Kidney (tissue), 14 donors: ENCODE data around the gene MCM3AP. TPM values are rescaled to one million over a fixed set of nuclear protein-coding genes. Genes with fewer than 3 reads are reported as not detected.
A peak's percentile ranks its signal among the peaks of the same experiment; 100 is the strongest.

ENCODE experiments used
- DNase-seq, 5 donors: peaks; one replicate each; pipeline ENCODE4 v3.0.0-alpha.2; 2013 to 2020
- FAIRE-seq: peaks from 2 replicates; lab custom pipeline; 2012; peaks lifted over from hg19 to GRCh38; lab: Jason Lieb, UNC
- H3K27ac ChIP-seq, 2 donors: one replicate each; pipeline ENCODE4 v1.7.0; 2013; ENCODE audit warnings: low read depth in 2 of 2, low read length in 2 of 2, inconsistent platforms in 1 of 2
- H3K27me3 ChIP-seq: one replicate; pipeline ENCODE4 v1.7.1; 2013; ENCODE audit warnings: low read length, inconsistent platforms; ENCODE audit not compliant: control insufficient read depth, insufficient read depth
- H3K36me3 ChIP-seq, 3 donors: one replicate each; pipeline versions ENCODE4 v1.7.0 to v1.7.1; 2013; ENCODE audit warnings: low read length in 3 of 3, control low read depth in 1 of 3, inconsistent platforms in 1 of 3; ENCODE audit not compliant: insufficient read depth in 3 of 3, control insufficient read depth in 2 of 3
- H3K4me1 ChIP-seq, 3 donors: one replicate each; pipeline versions ENCODE4 v1.7.0 to v1.7.1; 2013; ENCODE audit warnings: low read length in 3 of 3, inconsistent platforms in 1 of 3, low read depth in 1 of 3; ENCODE audit not compliant: control insufficient read depth in 2 of 3, insufficient read depth in 2 of 3
- H3K4me3 ChIP-seq, 3 donors: one replicate each; pipeline versions ENCODE4 v1.7.0 to v1.8.1; 2013; ENCODE audit warnings: low read length in 3 of 3, control low read depth in 1 of 3, inconsistent platforms in 1 of 3
- H3K9ac ChIP-seq, 3 donors: one replicate each; pipeline versions ENCODE4 v1.7.0 to v1.7.1; 2013; ENCODE audit warnings: low read length in 3 of 3, control low read depth in 1 of 3, inconsistent platforms in 1 of 3
- H3K9me3 ChIP-seq, 3 donors: one replicate each; pipeline versions ENCODE4 v1.7.0 to v1.7.1; 2013; ENCODE audit warnings: low read length in 3 of 3, control low read depth in 1 of 3, inconsistent platforms in 1 of 3; ENCODE audit not compliant: control insufficient read depth in 2 of 3, insufficient read depth in 1 of 3
- CTCF ChIP-seq: IDR thresholded peaks from 3 replicates; pipeline ENCODE4 v1.5.1; 2012; ENCODE audit warnings: mild to moderate bottlenecking, moderate library complexity, borderline replicate concordance; ENCODE audit not compliant: insufficient read depth; ENCODE audit errors: extremely low read depth
- intact Hi-C: fragments of 100-400 bp; cut with DNase I; formaldehyde crosslinking; loops from one replicate; pipeline ENCODE4 v1.11.1; 2022
- polyA plus RNA-seq: library from polyadenylated mRNA; stranded (reverse); fragments of 350-450 nt; fragmentation: Illumina TruSeq; extraction: RNeasy Lipid Tissue Mini Kit (QIAGEN cat#74804); gene quantifications from one replicate; pipeline ENCODE4 v1.2.3, GENCODE V29; 2014; ENCODE audit warnings: low read depth, low replicate concordance; ENCODE audit not compliant: insufficient read depth
- total RNA-seq: library from RNA; stranded (reverse); fragmentation: NEBNext Ultra II Directional; extraction: Animal tissue kit (Norgen Biotek cat#: 25700); gene quantifications from one replicate; pipeline ENCODE4 v1.2.1, GENCODE V29; 2021
- donor health status: control.
- donor health status: control.
- donor health status: control.
- donor health status: control.
- donor health status: control.
- donor health status: DM: yes; HTN: yes; CAD: no.
- donor health status: Normal renal cell carcinoma (clear cell type).

MCM3AP gene
- total and polyA plus RNA-seq, 2 donors from 2014 or later = 29.0 to 101 TPM

GRCh38 chr21:46187261-46187660 is 98.2 kb downstream of the MCM3AP start:
- Histone ChIP-seq H3K9ac (no peak overlapping the region), H3K27me3 (no peaks in the 10 kb centered on the region), H3K9me3 (no peaks in the 10 kb centered on the region), H3K27ac (no peak overlapping the region), H3K4me1 (peaks cover 0 to 4% (median 0%) of the 10 kb centered on the region in 3 donors), H3K4me3 (no peak overlapping the region), H3K36me3 (peaks cover 0 to 4% (median 0%) of the 10 kb centered on the region in 3 donors)
- intact Hi-C loops = no loop called here
- TF ChIP-seq CTCF = no peak
- DNase-seq (peak in 3 of 5 donors; percentile 27 to 52 (median 43)), FAIRE-seq (no peak)

GRCh38 chr21:46185716-46186115 is 99.7 kb downstream of the MCM3AP start:
- no peak for FAIRE-seq
- peak; percentile 40 to 76 (median 62) for DNase-seq

More at GRCh38 chr21:46185716-46186115, 99.7 kb downstream of the MCM3AP start:
- intact Hi-C loops = no loop called here
- H3K9ac ChIP-seq = peak overlapping the region in 1 of 3 donors; percentile 23
- no peak for TF ChIP-seq CTCF
- no peaks in the 10 kb centered on the region for H3K9me3 ChIP-seq
- no peak overlapping the region for H3K27ac ChIP-seq
- no peaks in the 10 kb centered on the region for H3K27me3 ChIP-seq
- H3K4me1 ChIP-seq = peaks cover 0 to 4% (median 0%) of the 10 kb centered on the region in 3 donors
- H3K36me3 ChIP-seq = no peaks in the 10 kb centered on the region
- peak overlapping the region in 2 of 3 donors; percentile 33 to 87 for H3K4me3 ChIP-seq

Other genes with a start within 250 kb of the MCM3AP start
- 174 TPM for gene COL6A2, start 187.5 kb downstream of the MCM3AP start, total RNA-seq
- gene COL6A2, start 187.5 kb downstream of the MCM3AP start, polyA plus RNA-seq = 52.4 TPM
- gene FTCD, start 130.0 kb downstream of the MCM3AP start, total RNA-seq = 51.6 TPM
- 273 TPM for gene FTCD, start 130.0 kb downstream of the MCM3AP start, polyA plus RNA-seq
- 8.7 TPM for gene SPATC1L, start 101.2 kb downstream of the MCM3AP start, total RNA-seq
- gene SPATC1L, start 101.2 kb downstream of the MCM3AP start, polyA plus RNA-seq = 3.7 TPM
- 24.6 TPM for gene LSS, start 56.8 kb downstream of the MCM3AP start, total RNA-seq
- 15.8 TPM for gene LSS, start 56.8 kb downstream of the MCM3AP start, polyA plus RNA-seq
- 17.5 TPM for gene YBEY, start 731 bp upstream of the MCM3AP start, total RNA-seq
- gene YBEY, start 731 bp upstream of the MCM3AP start, polyA plus RNA-seq = 29.6 TPM
- gene C21orf58, start 38.3 kb upstream of the MCM3AP start, total RNA-seq = 2.7 TPM
- gene C21orf58, start 38.3 kb upstream of the MCM3AP start, polyA plus RNA-seq = 0.67 TPM
- gene PCNT, start 38.5 kb upstream of the MCM3AP start, total RNA-seq = 26.1 TPM
- 4.2 TPM for gene PCNT, start 38.5 kb upstream of the MCM3AP start, polyA plus RNA-seq
- gene DIP2A, start 173.3 kb upstream of the MCM3AP start, total RNA-seq = 36.5 TPM
- 8.7 TPM for gene DIP2A, start 173.3 kb upstream of the MCM3AP start, polyA plus RNA-seq